ENCODE results near the gene B3GLCT.
"Not testable (repeated sequence)": the region's sequence is repeated elsewhere in the genome, so short reads cannot be mapped to it uniquely, and the experiment has no call there.

Gene B3GLCT

DNA sequence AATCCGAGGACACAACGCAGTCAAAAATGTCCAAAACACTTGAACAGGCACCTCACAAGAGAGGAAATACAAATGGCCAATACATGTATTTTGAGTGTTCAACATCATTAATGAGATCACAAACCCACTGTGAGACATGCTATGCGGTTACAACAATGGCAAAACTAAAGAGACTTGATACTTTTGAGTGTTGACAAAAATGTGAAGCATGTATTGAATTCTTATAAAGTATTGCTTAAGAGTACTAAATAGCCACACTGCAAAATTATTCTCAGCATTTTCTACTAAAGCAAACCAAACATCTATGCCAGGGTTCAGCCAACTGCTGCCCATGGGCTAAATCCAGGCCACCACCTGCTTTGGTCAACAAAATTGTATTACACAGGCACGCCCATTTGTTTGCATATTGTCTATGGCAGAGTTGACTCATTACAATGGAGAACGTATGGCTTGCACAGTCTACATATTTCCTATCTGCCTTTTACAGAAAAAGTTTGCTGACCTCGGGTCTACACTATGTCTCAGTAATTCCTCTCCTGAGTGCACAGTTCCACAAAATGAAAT, 135.3 kb downstream of the B3GLCT start:
- in situ Hi-C loops (cut with HindIII; ENCODE audit: low sequenced_read_pairs): no loop called here

DNA sequence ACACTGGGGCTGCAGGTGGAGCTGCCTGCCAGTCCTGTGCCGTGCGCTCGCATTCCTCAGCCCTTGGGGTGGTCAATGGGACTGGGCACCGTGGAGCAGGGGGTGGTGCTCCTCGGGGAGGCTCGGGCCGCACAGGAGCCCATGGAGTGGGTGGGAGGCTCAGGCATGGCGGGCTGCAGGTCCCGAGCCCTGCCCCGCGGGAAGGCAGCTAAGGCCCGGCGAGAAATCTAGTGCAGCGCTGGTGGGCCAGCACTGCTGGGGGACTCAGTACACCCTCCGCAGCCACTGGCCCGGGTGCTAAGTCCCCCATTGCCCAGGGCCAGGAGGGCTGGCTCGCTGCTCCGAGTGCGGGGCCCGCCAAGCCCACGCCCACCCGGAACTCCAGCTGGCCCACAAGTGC, 139.8 kb downstream of the B3GLCT start:
- in situ Hi-C loops (cut with HindIII; ENCODE audit: low sequenced_read_pairs): not testable (repeated sequence)

DNA sequence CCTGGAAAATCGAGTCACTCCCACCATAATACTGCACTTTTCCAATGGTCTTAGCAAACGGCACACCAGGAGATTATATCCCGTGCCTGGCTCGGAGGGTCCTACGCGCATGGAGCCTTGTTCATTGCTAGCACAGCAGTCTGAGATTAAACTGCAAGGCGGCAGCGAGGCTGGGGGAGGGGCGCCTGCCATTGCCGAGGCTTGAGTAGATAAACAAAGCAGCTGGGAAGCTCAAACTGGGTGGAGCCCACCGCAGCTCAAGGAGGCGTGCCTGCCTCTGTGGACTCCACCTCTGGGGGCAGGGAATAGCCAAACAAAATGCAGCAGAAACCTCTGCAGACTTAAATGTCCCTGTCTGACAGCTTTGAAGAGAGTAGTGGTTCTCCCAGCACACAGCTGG, 141.1 kb downstream of the B3GLCT start:
- in situ Hi-C loops (cut with HindIII; ENCODE audit: low sequenced_read_pairs): not testable (repeated sequence)

DNA sequence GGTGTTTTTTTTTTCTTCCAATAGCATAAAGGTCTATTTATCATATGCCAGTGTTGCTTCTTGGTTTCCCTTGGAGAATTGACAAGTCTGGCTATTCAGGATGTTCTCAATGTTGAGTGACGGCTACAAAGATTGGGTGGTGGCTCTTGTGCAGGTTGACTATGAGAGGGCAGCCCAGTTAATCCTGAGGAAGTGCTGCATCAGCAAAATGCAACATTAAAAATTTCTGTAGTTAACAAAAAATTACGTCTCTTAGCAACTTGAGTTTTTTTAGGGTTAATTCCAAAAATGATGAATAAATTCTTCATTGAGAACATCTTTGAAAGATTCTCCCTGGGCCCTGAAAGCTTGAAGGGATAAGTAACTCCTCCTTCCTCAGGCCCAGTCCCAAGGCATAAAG, 147.1 kb downstream of the B3GLCT start:
- in situ Hi-C loops (cut with HindIII; ENCODE audit: low sequenced_read_pairs): no loop called here

DNA sequence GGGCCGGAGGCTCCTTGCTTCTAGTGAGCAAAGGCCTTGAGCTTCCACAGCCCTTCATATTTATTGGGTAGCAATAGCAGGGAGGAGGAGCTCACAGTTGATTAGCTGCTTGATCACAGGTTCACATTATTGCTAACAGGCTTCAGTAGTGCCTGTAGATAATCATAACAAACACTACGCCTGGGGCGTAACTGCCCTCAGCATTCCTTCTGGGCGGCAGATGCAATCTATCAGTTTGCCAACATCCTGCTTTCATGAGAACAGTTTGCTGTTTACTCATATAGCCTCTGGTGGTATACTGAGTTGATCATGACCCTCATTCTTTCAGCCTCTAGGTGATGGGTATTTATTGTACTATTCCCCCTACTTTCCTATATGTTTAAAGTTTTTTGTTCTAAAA, 149.4 kb downstream of the B3GLCT start:
- in situ Hi-C loops (cut with HindIII; ENCODE audit: low sequenced_read_pairs): no loop called here

DNA sequence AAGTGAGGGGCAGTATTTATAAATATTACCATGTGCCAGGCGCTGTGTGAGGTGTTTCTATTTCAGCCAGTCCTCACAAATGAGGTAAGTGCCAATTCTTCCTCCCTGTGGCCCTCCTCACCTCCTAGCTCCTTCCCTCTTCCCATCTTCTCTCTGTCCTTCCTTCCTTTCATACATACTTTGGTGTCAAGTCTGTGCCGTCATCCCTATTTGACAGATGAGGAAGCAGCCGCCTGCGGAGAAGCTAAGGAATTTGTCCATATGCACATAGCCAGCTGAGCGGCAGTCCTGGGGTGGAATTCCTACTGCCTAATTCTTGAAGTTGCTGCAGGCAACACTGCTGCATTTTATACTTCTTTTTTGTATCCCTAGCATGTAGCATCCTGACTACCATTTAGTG, 150.8 kb downstream of the B3GLCT start:
- in situ Hi-C loops (cut with HindIII; ENCODE audit: low sequenced_read_pairs): no loop called here

DNA sequence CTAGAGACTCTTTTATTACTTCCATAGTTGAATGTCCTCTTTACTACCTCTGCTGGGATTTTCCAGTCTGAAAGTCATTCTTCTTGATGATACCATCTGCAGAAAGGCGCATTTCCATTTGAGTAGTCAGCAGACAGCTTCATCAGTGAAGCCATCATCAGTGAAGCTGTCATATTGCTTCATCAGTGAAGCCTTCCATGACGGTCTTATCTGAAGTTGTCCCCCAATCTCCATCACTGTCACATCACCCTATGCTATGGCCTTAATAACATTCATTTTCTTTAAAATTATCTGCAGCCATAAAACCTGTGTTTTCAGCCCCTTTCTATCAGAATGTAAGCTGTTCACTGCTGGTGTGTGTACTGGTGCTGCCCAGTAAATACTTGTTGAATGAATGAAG, 151.6 kb downstream of the B3GLCT start:
- in situ Hi-C loops (cut with HindIII; ENCODE audit: low sequenced_read_pairs): no loop called here

DNA sequence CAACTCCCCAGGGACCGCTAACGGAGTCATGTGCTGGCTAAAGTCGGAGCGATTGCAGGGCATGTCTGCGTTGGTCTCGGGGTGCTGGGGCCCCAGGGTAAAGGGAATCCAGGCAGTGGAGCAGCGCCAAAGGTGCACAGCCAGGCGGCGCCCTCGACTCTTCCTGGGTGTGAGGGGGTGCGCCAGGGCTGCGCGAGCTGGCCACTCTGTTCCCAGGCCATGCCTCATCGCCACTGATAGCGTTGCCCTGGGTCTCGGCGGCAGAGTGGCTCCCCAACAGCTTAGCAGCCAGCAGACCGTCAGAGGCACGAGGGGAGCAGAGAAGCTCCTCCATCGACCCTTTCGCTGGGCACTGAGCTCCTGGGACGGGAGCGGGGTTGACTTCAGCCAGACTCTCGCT, 152.7 kb downstream of the B3GLCT start:
- in situ Hi-C loops (cut with HindIII; ENCODE audit: low sequenced_read_pairs): no loop called here

DNA sequence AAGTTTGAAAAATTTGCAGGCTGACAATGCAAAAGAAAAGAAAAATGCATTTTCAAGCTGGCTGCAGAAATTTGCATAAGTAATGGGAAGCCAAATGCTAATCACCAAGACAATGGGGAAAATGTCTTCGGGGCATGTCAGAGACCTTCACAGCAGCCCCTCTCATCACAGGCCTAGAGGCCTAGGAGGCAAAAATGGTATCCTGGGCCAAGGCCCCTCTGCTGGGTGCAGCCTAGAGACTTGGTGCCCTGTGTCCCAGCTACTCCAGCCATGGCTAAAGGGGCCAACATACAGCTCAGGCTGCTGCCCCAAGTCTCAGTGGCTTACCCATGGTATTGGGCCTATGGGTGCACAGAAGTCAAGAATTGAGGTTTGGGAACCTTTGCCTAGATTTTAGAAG, 155.2 kb downstream of the B3GLCT start:
- in situ Hi-C loops (cut with HindIII; ENCODE audit: low sequenced_read_pairs): no loop called here

DNA sequence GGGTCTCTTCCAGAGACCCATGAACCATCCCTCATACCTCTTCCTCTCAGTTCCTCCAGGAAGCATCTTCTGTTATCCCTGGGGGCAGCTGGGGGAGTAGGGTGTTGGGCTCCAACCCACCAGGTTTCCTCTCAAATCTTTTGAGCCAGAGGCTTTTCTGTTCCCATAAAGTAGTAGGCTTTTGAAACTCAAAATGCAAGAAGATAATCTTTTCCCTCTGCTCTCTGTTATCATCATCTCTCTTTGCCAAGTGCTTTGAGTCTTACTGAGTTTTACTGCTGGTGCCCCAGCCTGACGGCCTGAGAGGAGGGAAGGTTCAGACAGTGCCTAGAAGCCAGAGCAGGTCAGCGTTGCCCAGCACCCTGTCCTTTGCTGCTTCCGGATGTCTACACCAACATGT, 157.2 kb downstream of the B3GLCT start:
- in situ Hi-C loops (cut with HindIII; ENCODE audit: low sequenced_read_pairs): no loop called here

DNA sequence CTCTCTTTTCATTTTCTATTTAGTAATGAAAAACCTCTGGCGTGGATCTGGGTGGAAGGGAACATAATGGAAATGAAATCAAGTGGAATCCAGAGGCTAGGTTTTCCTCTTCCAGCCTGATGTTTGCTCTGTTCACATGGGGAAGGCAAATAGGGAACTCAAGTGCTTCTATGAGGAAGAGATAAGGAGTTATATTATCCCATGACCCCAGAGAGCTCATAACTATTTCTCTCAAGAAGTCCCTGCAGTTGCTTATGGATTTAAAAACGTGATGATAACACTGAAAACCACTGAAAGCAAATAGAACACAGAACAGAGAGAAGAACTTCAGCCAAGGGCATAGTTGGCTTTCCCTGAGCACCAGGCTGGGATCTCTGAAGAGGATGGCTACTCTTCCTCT, 157.8 kb downstream of the B3GLCT start:
- in situ Hi-C loops (cut with HindIII; ENCODE audit: low sequenced_read_pairs): no loop called here

DNA sequence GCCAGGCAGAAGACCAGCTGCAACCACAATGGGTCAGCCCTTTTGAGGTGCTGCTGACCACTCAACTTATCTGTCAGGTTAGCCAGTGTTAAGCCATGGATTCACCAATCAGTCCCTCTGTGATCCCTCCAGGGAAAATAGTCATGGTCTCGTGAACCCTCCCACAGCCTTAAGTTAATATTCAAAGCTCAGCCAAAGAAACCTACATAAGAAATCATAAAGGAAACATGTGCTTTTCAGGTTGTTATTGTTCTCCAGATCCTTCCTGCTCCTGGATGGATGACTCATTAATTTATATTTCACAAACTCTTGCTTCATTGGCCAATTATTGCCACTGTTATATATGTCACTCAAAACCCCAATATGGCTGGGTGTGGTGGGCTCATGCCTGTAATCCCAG, 161.9 kb downstream of the B3GLCT start:
- in situ Hi-C loops (cut with HindIII; ENCODE audit: low sequenced_read_pairs): no loop called here

DNA sequence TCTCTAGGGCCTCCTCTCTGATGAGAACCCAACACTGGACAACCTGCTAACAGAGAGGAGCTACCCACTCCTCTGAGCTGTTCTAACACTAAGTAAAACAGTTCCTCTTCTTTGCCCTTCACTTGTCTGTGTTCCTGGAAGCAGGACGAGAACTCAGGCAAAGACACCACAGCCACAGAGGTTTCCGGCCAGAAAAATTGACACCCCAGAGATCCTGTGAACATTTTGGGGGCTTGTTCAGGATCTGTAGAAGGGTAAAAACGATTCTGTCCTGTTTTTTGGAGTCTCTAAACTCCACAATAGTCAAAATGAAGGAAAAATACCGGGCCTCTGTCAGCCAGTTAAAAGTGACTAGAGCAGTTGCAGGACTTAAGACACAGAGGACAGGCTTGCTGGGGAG, 165.9 kb downstream of the B3GLCT start:
- in situ Hi-C loops (cut with HindIII; ENCODE audit: low sequenced_read_pairs): no loop called here

DNA sequence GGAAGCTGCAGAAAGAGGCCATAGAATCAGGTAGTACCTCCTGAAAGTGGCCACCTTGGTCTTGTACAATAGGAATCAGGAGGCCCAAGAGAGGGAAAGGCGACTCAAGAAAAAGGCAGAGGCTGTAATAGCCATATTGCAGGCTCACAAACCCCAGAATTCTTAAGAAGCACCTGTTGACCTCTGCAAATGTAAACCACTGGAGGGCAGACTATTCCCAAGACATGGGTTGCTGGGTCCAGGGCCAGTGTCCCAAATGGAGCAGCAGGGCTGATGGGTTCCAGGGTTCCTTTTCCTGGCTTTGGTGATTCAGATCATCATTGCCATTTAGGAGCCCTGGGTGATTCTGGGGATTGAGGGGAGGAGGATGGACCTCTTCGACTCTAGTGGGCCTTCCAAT, 167.6 kb downstream of the B3GLCT start:
- in situ Hi-C loops (cut with HindIII; ENCODE audit: low sequenced_read_pairs): no loop called here

DNA sequence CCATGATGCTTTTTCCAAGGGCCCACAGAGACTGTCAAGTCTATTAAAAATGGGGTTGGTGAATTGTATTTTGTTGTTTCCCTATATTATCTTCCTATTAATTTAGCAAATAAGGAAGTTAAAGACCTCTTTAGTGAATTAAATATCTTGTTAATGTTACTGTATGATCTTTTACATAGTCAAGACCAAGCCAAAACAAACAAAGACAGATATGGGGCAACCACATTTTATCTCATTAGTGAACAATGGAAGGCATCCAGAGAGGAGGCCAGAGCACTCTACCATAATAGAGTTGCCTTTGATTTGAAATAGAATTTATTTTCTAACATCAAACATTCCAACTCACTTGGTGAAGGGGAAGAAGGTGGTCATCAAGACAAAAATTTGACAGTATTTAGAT, 169.4 kb downstream of the B3GLCT start:
- in situ Hi-C loops (cut with HindIII; ENCODE audit: low sequenced_read_pairs): no loop called here

DNA sequence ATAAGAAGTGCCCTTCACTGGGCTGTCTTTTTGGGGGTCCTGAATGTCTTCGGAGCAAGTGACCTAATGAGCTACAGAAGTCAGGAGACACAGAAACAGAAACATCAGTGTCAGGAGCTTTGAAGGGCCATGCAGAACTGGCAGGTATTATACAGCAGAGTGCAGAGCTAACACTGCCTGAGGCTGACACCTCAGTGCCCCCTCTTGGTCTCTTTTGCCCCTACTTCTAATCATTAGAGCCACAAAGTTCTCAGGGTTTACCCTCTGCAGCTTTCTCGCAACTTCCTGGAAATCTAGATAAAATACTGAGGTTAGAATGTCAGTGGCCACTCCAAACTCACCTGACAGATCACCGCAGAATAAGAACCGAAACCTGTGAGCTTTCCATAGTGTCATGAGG, 172.7 kb downstream of the B3GLCT start:
- in situ Hi-C loops (cut with HindIII; ENCODE audit: low sequenced_read_pairs): no loop called here

DNA sequence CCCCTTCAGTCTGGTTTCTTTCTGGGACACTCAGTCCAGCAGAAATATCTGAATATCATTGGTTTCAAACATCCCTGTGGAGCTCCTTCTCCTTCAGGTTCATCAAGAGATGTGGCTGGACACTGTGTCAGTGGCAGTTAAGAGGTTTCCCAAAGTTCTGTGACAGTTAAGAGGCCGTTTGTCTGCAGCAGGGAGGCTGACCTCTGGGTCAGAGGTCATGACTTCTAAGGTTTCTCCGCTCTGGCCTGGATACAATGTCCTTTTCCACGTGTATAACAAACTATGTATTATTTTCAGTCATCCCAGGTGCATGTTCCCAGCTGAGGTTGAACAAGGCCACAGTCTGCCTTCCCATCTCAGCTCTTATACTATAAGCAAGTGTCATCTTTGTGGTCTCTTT, 174.9 kb downstream of the B3GLCT start:
- in situ Hi-C loops (cut with HindIII; ENCODE audit: low sequenced_read_pairs): no loop called here

DNA sequence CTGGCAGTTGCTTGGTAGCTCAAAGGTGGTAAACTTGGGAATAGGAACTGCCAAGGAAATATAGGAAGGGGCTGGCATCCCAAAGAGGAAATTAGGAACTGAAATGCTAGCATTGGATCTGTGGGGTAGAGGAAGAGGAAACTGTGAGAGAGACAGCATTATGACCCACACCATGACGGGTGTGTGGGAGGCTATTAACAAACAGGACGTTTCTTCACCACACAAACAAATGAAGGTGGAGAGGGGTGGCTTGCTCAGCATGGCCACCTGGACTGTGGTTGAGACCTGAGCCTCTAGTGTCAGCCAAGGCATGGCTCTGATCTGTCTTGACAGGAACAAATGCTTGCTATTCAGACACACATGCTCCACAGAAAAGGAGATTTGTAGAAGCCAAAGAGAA, 178.2 kb downstream of the B3GLCT start:
- in situ Hi-C loops (cut with HindIII; ENCODE audit: low sequenced_read_pairs): no loop called here

DNA sequence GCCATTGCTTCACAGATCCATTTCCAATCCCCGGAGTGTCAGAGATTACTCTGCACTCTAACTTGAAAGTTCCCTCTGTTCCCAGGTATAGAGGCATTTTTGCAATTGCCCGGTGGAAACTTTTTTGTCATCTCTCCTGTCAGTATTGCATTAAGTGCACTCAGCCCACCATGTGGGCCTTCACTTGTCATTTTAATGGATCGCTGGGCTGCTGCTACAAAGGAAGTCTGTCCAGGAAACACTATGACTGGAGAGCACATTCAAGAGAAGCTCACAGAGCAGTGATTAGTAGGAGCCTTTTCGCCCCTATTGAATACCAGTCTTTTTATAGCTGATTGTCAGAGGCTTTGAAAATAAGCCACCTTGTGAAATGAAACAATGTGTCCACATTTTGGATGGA, 180.9 kb downstream of the B3GLCT start:
- in situ Hi-C loops (cut with HindIII; ENCODE audit: low sequenced_read_pairs): no loop called here
